Fibroblast of lung (primary cell): ENCODE results near the gene IMP3. TPM values are rescaled to one million over a fixed set of nuclear protein-coding genes. Genes with fewer than 3 reads are reported as not detected.
"Not testable (repeated sequence)": the region's sequence is repeated elsewhere in the genome, so short reads cannot be mapped to it uniquely, and the experiment has no call there.

Source experiments
- DNase-seq, 2 donors: peaks; one replicate each; pipeline versions ENCODE4 v3.0.0 to v3.0.0-alpha.2; 2010; ENCODE audit warnings: low read depth in 2 of 2
- H2AFZ ChIP-seq: 2 replicates; pipeline ENCODE4 v1.5.1; 2012; ENCODE audit warnings: low read length, control low read depth, inconsistent platforms
- H3K27ac ChIP-seq: 2 replicates; pipeline ENCODE4 v1.5.1; 2011; ENCODE audit warnings: low read length, control low read depth; ENCODE audit not compliant: insufficient read depth
- H3K27me3 ChIP-seq: 2 replicates; pipeline ENCODE4 v1.5.1; 2011; ENCODE audit warnings: mild to moderate bottlenecking, low read length; ENCODE audit not compliant: control insufficient read depth, insufficient read depth
- H3K36me3 ChIP-seq: 2 replicates; pipeline ENCODE4 v1.5.1; 2011; ENCODE audit warnings: low read length; ENCODE audit not compliant: control insufficient read depth, insufficient read depth
- H3K4me1 ChIP-seq: 2 replicates; pipeline ENCODE4 v1.5.1; 2011; ENCODE audit warnings: low read length; ENCODE audit not compliant: control insufficient read depth, insufficient read depth; ENCODE audit errors: extremely low read depth
- H3K4me2 ChIP-seq: 2 replicates; pipeline ENCODE4 v1.5.1; 2011; ENCODE audit warnings: low read length, control low read depth; ENCODE audit not compliant: insufficient read depth; ENCODE audit errors: extremely low read depth
- H3K4me3 ChIP-seq, 4 experiments: fragments of 200-600 bp in 1 of 4; sonication (generic) in 1 of 4; replicated peaks in 1 of 4; 2 replicates each; pipeline ENCODE4 v1.5.1; 2011 to 2016; ENCODE audit warnings: low read length in 4 of 4, low read depth in 3 of 4, mild to moderate bottlenecking in 3 of 4, control low read depth in 2 of 4, inconsistent platforms in 1 of 4, mixed read lengths in 1 of 4; ENCODE audit not compliant: insufficient read depth in 1 of 4; ENCODE audit errors: control extremely low read depth in 1 of 4
- H3K79me2 ChIP-seq: 2 replicates; pipeline ENCODE4 v1.5.1; 2012; ENCODE audit warnings: mild to moderate bottlenecking, low read length, inconsistent platforms; ENCODE audit not compliant: control insufficient read depth, insufficient read depth
- H3K9ac ChIP-seq: 2 replicates; pipeline ENCODE4 v1.5.1; 2011; ENCODE audit warnings: mild to moderate bottlenecking, low read length, control low read depth; ENCODE audit not compliant: insufficient read depth
- H3K9me3 ChIP-seq: 2 replicates; pipeline ENCODE4 v1.5.1; 2012; ENCODE audit warnings: low read depth, low read length; ENCODE audit not compliant: control insufficient read depth, insufficient read depth
- H4K20me1 ChIP-seq: 2 replicates; pipeline ENCODE4 v1.5.1; 2011; ENCODE audit warnings: low read length; ENCODE audit not compliant: control insufficient read depth, insufficient read depth; ENCODE audit errors: extremely low read depth
- CTCF ChIP-seq, 2 donors: IDR thresholded peaks in 1 of 2; conservative IDR thresholded peaks in 1 of 2; 1 replicate in 1 of 2; 2 replicates in 1 of 2; pipeline ENCODE4 v1.5.1; 2011 to 2012; ENCODE audit warnings: low read length in 2 of 2, control low read depth in 1 of 2, inconsistent platforms in 1 of 2, low read depth in 1 of 2, mild to moderate bottlenecking in 1 of 2
- EZH2 ChIP-seq: IDR thresholded peaks from 2 replicates; pipeline ENCODE4 v1.5.1; 2012; ENCODE audit warnings: low read length, control low read depth, mild to moderate bottlenecking; ENCODE audit errors: missing control alignments
- polyA plus RNA-seq, 2 donors: library from polyadenylated mRNA; depleted of rRNA in 1 of 2; stranded (reverse) in 1 of 2; unstranded in 1 of 2; fragments of >200 nt; gene quantifications; 2 replicates each; pipeline ENCODE4 v1.2.1, GENCODE V29; 2011 to 2012; ENCODE audit warnings: missing spikeins in 1 of 2
- total RNA-seq: library from RNA; depleted of rRNA; stranded (reverse); fragments of >200 nt; gene quantifications from 2 replicates; pipeline ENCODE4 v1.2.1, GENCODE V29; 2014

The IMP3 gene
- total and polyA plus RNA-seq, 2 donors (not counting 1 experiment from before 2014, with no cell fraction given) = 34.0 to 45.1 TPM

- no peak overlapping the region for H3K4me2 ChIP-seq
- H3K36me3 ChIP-seq = no peaks in the 10 kb centered on the region
- TF ChIP-seq CTCF (conservative IDR thresholded peaks at IDR 0.05 in 1 of 2, IDR thresholded peaks at IDR 0.05 in 1 of 2; ENCODE audit: low read depth in 1 of 2, low read length in 2 of 2) = no peak
- TF ChIP-seq EZH2 = no peak
- no peak overlapping the region for H3K4me3 ChIP-seq
- no peak overlapping the region for H3K27ac ChIP-seq
- H4K20me1 ChIP-seq = no peaks in the 10 kb centered on the region
- DNase-seq = no peak
- H2AFZ ChIP-seq = no peak overlapping the region
- H3K27me3 ChIP-seq = no peaks in the 10 kb centered on the region
- peaks cover 3% of the 10 kb centered on the region for H3K4me1 ChIP-seq
- H3K79me2 ChIP-seq = peaks cover 27% of the 10 kb centered on the region
- H3K9ac ChIP-seq = no peak overlapping the region
- no peaks in the 10 kb centered on the region for H3K9me3 ChIP-seq
These were observed 4.0 kb downstream of the IMP3 start for GRCh38 chr15:75636026-75636425.

- H3K4me2 ChIP-seq, H2AFZ ChIP-seq, H3K9ac ChIP-seq, DNase-seq, H3K27ac ChIP-seq, H3K4me3 ChIP-seq, H3K9me3 ChIP-seq, H4K20me1 ChIP-seq, H3K27me3 ChIP-seq, H3K4me1 ChIP-seq, H3K36me3 ChIP-seq: not testable (repeated sequence)
- peaks cover 16% of the 10 kb centered on the region for H3K79me2 ChIP-seq
These were observed 6.1 kb downstream of the IMP3 start for GRCh38 chr15:75633922-75634321.

GRCh38 chr15:75631935-75632334, 8.1 kb downstream of the IMP3 start:
- Histone ChIP-seq H3K4me1 (no peaks in the 10 kb centered on the region), H3K4me3 (no peak overlapping the region), H3K9me3 (no peaks in the 10 kb centered on the region), H3K79me2 (no peaks in the 10 kb centered on the region), H3K27me3 (no peaks in the 10 kb centered on the region), H3K9ac (no peak overlapping the region), H3K36me3 (no peaks in the 10 kb centered on the region), H4K20me1 (no peaks in the 10 kb centered on the region), H3K4me2 (no peak overlapping the region), H2AFZ (no peak overlapping the region), H3K27ac (no peak overlapping the region)
- no peak for TF ChIP-seq CTCF (conservative IDR thresholded peaks at IDR 0.05 in 1 of 2, IDR thresholded peaks at IDR 0.05 in 1 of 2; ENCODE audit: low read depth in 1 of 2, low read length in 2 of 2)
- no peak for TF ChIP-seq EZH2
- no peak for DNase-seq
